ENCODE measurements around the gene MRGPRX2. TPM values are rescaled to one million over a fixed set of nuclear protein-coding genes. Genes with fewer than 3 reads are reported as not detected.

The MRGPRX2 gene
- total RNA-seq, 1 donor from 2014 or later = not detected

DNA sequence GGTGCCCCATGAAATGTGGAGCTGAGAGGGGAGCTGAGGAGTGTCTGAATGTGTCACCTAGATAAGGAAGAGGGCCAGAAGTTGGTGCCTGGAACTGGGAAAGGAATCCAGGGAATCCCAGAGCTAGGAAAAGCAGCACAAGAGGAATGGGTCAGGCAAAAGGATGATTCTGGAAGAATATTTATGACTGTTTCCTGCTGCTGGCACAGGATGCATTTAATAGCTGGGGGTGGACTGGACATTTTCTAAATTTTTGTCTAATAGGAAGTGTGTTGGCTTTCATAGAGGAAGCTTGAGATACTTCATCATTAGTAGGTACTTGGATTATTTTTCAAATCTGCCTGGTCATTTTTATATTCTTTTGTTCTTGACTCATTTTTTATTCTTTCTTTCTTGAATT is 17.4 kb upstream of the MRGPRX2 start:
- TF ChIP-seq, protein P1, sequence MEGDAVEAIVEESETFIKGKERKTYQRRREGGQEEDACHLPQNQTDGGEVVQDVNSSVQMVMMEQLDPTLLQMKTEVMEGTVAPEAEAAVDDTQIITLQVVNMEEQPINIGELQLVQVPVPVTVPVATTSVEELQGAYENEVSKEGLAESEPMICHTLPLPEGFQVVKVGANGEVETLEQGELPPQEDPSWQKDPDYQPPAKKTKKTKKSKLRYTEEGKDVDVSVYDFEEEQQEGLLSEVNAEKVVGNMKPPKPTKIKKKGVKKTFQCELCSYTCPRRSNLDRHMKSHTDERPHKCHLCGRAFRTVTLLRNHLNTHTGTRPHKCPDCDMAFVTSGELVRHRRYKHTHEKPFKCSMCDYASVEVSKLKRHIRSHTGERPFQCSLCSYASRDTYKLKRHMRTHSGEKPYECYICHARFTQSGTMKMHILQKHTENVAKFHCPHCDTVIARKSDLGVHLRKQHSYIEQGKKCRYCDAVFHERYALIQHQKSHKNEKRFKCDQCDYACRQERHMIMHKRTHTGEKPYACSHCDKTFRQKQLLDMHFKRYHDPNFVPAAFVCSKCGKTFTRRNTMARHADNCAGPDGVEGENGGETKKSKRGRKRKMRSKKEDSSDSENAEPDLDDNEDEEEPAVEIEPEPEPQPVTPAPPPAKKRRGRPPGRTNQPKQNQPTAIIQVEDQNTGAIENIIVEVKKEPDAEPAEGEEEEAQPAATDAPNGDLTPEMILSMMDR (conservative IDR thresholded peaks at IDR 0.05; ENCODE audit: low read depth, low read length) = no peak
- no peak overlapping the region for H3K4me3 ChIP-seq (ENCODE audit: low read depth, low read length)
- DNase-seq (ENCODE audit: low read depth) = no peak

DNA sequence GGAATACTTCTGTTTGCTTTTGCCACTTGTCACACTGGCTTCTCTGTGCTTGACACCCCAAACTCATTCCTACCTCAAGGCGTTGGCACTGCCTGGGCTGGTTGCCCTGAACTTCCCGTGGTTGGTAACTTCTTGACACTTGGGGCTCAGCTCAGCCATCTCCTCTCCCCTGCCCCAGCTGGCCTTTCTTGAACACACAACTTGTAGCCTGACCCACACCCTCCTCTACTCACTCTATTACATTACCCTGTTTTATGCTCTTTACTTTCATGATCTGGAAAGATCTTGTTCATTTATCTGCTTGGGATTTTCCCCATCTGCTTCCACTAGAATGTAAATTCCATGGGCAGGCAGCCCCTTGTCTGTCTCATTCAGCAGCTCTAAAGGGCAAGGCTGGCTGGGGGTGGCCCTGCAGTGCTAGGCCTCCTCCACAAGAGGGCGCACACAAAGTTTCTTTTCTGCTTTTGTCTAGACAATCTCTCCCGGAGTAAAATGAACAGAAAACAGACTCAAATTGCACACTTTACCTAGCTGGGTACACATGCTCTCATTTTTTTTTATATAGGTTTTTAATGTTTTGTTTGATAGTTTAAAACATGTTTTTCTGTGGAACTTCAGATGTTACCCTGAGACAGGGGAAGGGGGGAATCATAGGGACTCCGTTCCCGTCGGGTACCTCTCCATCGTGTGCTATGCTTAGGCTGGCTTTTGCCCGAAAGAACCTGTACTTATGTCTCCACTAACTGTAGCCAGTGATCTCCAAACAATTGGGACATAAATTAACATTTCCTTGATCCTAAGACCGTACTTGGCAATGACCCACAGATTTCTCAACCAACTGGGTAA is 16.4 kb upstream of the MRGPRX2 start:
- no peak for DNase-seq (ENCODE audit: low read depth)
- TF ChIP-seq, protein P1 (conservative IDR thresholded peaks at IDR 0.05; ENCODE audit: low read depth, low read length) = peak; percentile 97
- no peak overlapping the region for H3K4me3 ChIP-seq (ENCODE audit: low read depth, low read length)

DNA sequence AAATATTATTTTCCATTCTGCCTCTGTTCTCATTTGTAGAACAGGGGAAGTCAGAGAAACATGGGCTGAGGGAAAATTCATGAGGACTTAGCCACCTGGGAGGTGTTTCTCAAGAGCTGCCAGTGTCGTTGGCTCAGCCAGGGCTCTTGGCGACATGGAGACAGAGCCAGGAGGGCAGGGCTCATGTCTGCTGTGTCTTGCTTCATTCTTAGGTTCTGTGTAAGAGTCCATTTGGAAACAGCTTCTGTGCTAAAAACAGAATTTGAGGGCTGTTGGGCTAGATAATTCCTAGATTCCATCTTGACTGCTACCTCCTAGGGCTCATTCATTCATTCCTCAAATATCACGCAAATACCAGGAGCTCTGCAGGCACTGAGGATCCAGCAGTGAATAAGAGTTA is 15.1 kb upstream of the MRGPRX2 start:
- no peak overlapping the region for H3K4me3 ChIP-seq (ENCODE audit: low read depth, low read length)
- DNase-seq (ENCODE audit: low read depth) = no peak
- TF ChIP-seq, protein P1 (conservative IDR thresholded peaks at IDR 0.05; ENCODE audit: low read depth, low read length) = no peak

DNA sequence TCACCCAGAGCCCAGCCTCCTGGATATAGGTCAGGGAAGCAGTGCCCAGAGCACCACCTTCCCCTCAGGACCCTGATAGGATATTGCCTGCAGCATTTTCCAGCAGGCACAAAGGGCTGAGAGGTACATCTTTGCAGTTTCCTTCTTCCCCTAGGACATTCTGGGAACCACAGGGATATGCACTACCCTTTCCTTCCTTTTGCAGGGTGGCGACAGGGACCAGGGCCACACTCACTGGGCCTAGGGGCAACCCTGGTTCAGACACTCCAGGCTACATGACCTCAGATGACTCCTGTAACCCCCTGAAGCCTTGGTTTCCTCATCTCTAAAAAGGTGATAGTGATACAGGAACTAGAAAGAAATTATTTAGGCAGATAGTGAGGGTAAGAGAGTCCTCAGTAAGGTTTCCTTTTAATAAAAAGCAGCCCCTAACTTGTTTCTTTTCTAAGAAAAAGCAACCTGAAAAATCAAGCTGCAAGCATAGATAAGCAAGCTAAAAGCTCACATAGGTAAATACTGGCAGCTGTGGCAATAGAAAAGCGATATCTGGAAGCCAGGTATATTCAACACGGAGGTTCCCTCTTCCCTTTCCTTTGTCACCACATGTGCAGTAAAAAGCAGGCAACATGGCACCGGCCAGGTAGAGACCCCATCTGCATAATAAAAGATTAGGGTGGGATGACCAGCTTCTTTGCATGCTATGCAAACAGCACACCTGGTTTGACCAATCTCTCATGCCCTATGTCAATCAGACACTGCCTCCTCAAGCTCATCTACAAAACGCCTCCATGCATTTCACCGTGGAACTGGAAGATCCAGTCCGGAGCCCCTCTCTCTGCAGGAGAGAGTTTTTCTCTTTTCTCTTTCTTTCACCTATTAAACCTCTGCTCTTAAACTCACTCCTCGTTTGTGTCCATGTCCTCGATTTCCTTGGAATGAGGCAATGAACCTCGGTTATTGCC is 13.2 kb upstream of the MRGPRX2 start:
- H3K4me3 ChIP-seq (ENCODE audit: low read depth, low read length) = no peak overlapping the region
- DNase-seq (ENCODE audit: low read depth) = no peak
- TF ChIP-seq, protein P1 (conservative IDR thresholded peaks at IDR 0.05; ENCODE audit: low read depth, low read length) = no peak

DNA sequence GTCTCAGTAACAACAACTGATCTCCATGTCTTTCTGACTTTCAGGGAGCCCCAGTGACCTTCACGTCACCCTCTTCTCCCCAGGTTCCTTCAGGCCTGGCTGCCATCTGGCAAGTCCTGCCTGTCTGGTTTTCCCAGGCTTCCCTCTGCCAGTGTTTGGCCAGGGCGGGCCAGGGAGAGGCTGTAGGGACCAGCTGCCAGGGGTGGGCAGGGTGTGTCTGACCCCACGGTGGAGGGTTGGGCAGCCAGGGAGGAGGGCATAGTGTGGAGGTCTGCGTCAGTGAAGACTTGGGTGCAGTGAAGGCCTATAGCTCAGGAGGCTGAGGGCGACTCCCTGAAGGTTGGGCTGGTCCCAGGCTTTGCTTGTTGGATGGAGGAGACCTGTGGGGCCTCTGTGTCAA is 11.9 kb upstream of the MRGPRX2 start:
- TF ChIP-seq, protein P1 (conservative IDR thresholded peaks at IDR 0.05; ENCODE audit: low read depth, low read length) = no peak
- no peak for DNase-seq (ENCODE audit: low read depth)
- no peak overlapping the region for H3K4me3 ChIP-seq (ENCODE audit: low read depth, low read length)

DNA sequence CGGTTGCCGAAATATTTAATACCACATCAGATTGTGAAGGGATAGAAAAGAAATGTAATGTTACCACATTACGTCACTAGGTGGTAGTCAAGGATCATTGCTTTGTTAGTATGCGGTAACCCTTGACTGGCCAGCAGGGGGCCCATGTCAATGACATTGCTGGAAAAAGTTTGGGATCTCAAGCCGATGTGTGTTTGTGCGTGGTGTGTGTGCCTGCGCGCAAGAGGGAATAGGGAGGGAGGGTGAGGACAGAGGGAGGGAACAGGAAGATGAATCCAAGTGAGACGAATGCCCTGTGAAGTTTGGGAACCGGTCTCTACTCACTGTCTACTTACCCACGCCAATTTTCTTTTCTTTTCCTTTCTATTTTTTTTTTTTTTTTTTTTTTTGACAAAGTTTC is 10.7 kb upstream of the MRGPRX2 start:
- peak; percentile 26 for DNase-seq (ENCODE audit: low read depth)
- TF ChIP-seq, protein P1 (conservative IDR thresholded peaks at IDR 0.05; ENCODE audit: low read depth, low read length) = peak; percentile 99
- H3K4me3 ChIP-seq (ENCODE audit: low read depth, low read length) = peak overlapping the region; percentile 7
